ENCODE measurements around the gene TBC1D22A.

TBC1D22A gene

GRCh38 chr22:46896166-46896565 lies 133.7 kb downstream of the TBC1D22A start:
- no peaks in the 10 kb centered on the region for H3K79me2 ChIP-seq (ENCODE audit: insufficient read depth, low read depth)
- H3K4me2 ChIP-seq: no peak overlapping the region
- no peak overlapping the region for H3K4me3 ChIP-seq (IDR thresholded peaks at IDR 0.05; ENCODE audit: insufficient read depth, low read depth, low read length)
- H3K9ac ChIP-seq: no peak overlapping the region
- no peak for TF ChIP-seq CTCF (conservative IDR thresholded peaks at IDR 0.05; ENCODE audit: low read depth, low read length)
- H3K36me3 ChIP-seq (ENCODE audit: insufficient read depth): no peaks in the 10 kb centered on the region
- no peaks in the 10 kb centered on the region for H3K27me3 ChIP-seq (ENCODE audit: insufficient read depth, low read depth)
- H3K4me1 ChIP-seq (ENCODE audit: low read depth, poor library complexity, severe bottlenecking): no peaks in the 10 kb centered on the region
- no peaks in the 10 kb centered on the region for H4K20me1 ChIP-seq (ENCODE audit: insufficient read depth)
- no peak overlapping the region for H2AFZ ChIP-seq (ENCODE audit: low read depth)
- no peak overlapping the region for H3K27ac ChIP-seq

- H3K4me2 ChIP-seq: no peak overlapping the region
- no peaks in the 10 kb centered on the region for H3K79me2 ChIP-seq (ENCODE audit: insufficient read depth, low read depth)
- H4K20me1 ChIP-seq (ENCODE audit: insufficient read depth): no peaks in the 10 kb centered on the region
- H2AFZ ChIP-seq (ENCODE audit: low read depth): no peak overlapping the region
- no peaks in the 10 kb centered on the region for H3K27me3 ChIP-seq (ENCODE audit: insufficient read depth, low read depth)
- H3K9ac ChIP-seq: no peak overlapping the region
- H3K4me1 ChIP-seq (ENCODE audit: low read depth, poor library complexity, severe bottlenecking): no peaks in the 10 kb centered on the region
- H3K27ac ChIP-seq: no peak overlapping the region
- TF ChIP-seq CTCF (conservative IDR thresholded peaks at IDR 0.05; ENCODE audit: low read depth, low read length): no peak
- no peaks in the 10 kb centered on the region for H3K36me3 ChIP-seq (ENCODE audit: insufficient read depth)
- H3K4me3 ChIP-seq (IDR thresholded peaks at IDR 0.05; ENCODE audit: insufficient read depth, low read depth, low read length): no peak overlapping the region
These were observed 134.3 kb downstream of the TBC1D22A start for GRCh38 chr22:46896568-46897245.

GRCh38 chr22:46897246-46897623 lies 134.8 kb downstream of the TBC1D22A start:
- TF ChIP-seq CTCF (conservative IDR thresholded peaks at IDR 0.05; ENCODE audit: low read depth, low read length): no peak
- Histone ChIP-seq H3K79me2 (ENCODE audit: insufficient read depth, low read depth) (no peaks in the 10 kb centered on the region), H3K4me3 (IDR thresholded peaks at IDR 0.05; ENCODE audit: insufficient read depth, low read depth, low read length) (no peak overlapping the region), H3K4me1 (ENCODE audit: low read depth, poor library complexity, severe bottlenecking) (no peaks in the 10 kb centered on the region), H3K4me2 (no peak overlapping the region), H2AFZ (ENCODE audit: low read depth) (no peak overlapping the region), H4K20me1 (ENCODE audit: insufficient read depth) (no peaks in the 10 kb centered on the region), H3K27ac (no peak overlapping the region), H3K36me3 (ENCODE audit: insufficient read depth) (no peaks in the 10 kb centered on the region), H3K9ac (no peak overlapping the region), H3K27me3 (ENCODE audit: insufficient read depth, low read depth) (no peaks in the 10 kb centered on the region)

- no peaks in the 10 kb centered on the region for H3K4me1 ChIP-seq (ENCODE audit: low read depth, poor library complexity, severe bottlenecking)
- no peaks in the 10 kb centered on the region for H3K79me2 ChIP-seq (ENCODE audit: insufficient read depth, low read depth)
- no peak overlapping the region for H3K4me2 ChIP-seq
- no peaks in the 10 kb centered on the region for H4K20me1 ChIP-seq (ENCODE audit: insufficient read depth)
- no peak overlapping the region for H3K4me3 ChIP-seq (IDR thresholded peaks at IDR 0.05; ENCODE audit: insufficient read depth, low read depth, low read length)
- H3K27me3 ChIP-seq (ENCODE audit: insufficient read depth, low read depth): no peaks in the 10 kb centered on the region
- H3K9ac ChIP-seq: no peak overlapping the region
- H3K27ac ChIP-seq: no peak overlapping the region
- TF ChIP-seq CTCF (conservative IDR thresholded peaks at IDR 0.05; ENCODE audit: low read depth, low read length): no peak
- H2AFZ ChIP-seq (ENCODE audit: low read depth): no peak overlapping the region
- H3K36me3 ChIP-seq (ENCODE audit: insufficient read depth): no peaks in the 10 kb centered on the region
These were observed 138.1 kb downstream of the TBC1D22A start for GRCh38 chr22:46900549-46900948.
